GM19043 (cell line): Measurements from ENCODE around the gene TRMT6.
A peak's percentile ranks its signal among the peaks of the same experiment; 100 is the strongest.

Source experiments
- ATAC-seq: cut with Tn5 transposase; IDR thresholded peaks from one replicate; pipeline ENCODE4 v1.9.1; 2021; ENCODE audit warnings: low read depth; ENCODE audit not compliant: unreplicated experiment

The TRMT6 gene

GRCh38 chr20:5950271-5951031 lies at the start of gene TRMT6, which contains the start of gene MCM8:
Gene TRMT6, minus strand, starts transcription at chr20:5950533. Its CDS starts 128 bp downstream, at chr20:5950405.
Gene MCM8, plus strand, starts transcription at chr20:5950652. Its CDS starts 1,364 bp downstream, at chr20:5952016.
- peak; percentile 99 for ATAC-seq

- no peak for ATAC-seq
Observed at GRCh38 chr20:5999783-6000182, 49.5 kb upstream of the TRMT6 start.

- ATAC-seq: peak; percentile 92
Observed at GRCh38 chr20:5996765-5997164, 46.4 kb upstream of the TRMT6 start.

- no peak for ATAC-seq
Observed at GRCh38 chr20:5991623-5992441, 41.5 kb upstream of the TRMT6 start.

- ATAC-seq: no peak
Observed at GRCh38 chr20:5990946-5991345, 40.6 kb upstream of the TRMT6 start.

- ATAC-seq: no peak
Observed at GRCh38 chr20:5989539-5989938, 39.2 kb upstream of the TRMT6 start.

- ATAC-seq: no peak
Observed at GRCh38 chr20:5987383-5987782, 37.0 kb upstream of the TRMT6 start.

GRCh38 chr20:5980720-5981538 lies 30.6 kb upstream of the TRMT6 start:
- ATAC-seq: no peak

- no peak for ATAC-seq
Observed at GRCh38 chr20:5979801-5980200, 29.5 kb upstream of the TRMT6 start.

- ATAC-seq: no peak
Observed at GRCh38 chr20:5977975-5978374, 27.6 kb upstream of the TRMT6 start.

GRCh38 chr20:5977223-5977622 lies 26.9 kb upstream of the TRMT6 start:
- no peak for ATAC-seq

- ATAC-seq: no peak
Observed at GRCh38 chr20:5975778-5976177, 25.4 kb upstream of the TRMT6 start.

- no peak for ATAC-seq
Observed at GRCh38 chr20:5974531-5974930, 24.2 kb upstream of the TRMT6 start.

- ATAC-seq: no peak
Observed at GRCh38 chr20:5973971-5974370, 23.6 kb upstream of the TRMT6 start.

GRCh38 chr20:5973172-5973571 lies 22.8 kb upstream of the TRMT6 start:
- ATAC-seq: no peak

GRCh38 chr20:5971203-5971602 lies 20.9 kb upstream of the TRMT6 start:
- ATAC-seq: no peak

- ATAC-seq: no peak
Observed at GRCh38 chr20:5970381-5970780, 20.0 kb upstream of the TRMT6 start.

- no peak for ATAC-seq
Observed at GRCh38 chr20:5969940-5970339, 19.6 kb upstream of the TRMT6 start.

- ATAC-seq: no peak
Observed at GRCh38 chr20:5969348-5969935, 19.1 kb upstream of the TRMT6 start.

GRCh38 chr20:5968462-5968861 lies 18.1 kb upstream of the TRMT6 start:
- no peak for ATAC-seq
